Activated CD8-positive, alpha-beta memory T cell treated with anti-CD3 and anti-CD28 coated beads, Interleukin-2, amount 50 U/mL, for 1 hour (primary cell): ENCODE data around the gene SMYD3.

Experiments used
- DNase-seq: peaks from one replicate; pipeline ENCODE4 v3.0.0-alpha.2; 2020; ENCODE audit errors: extremely low read depth

Gene SMYD3

GRCh38 chr1:246462986-246463385 lies 44.1 kb downstream of the SMYD3 start:
- DNase-seq, result no peak

GRCh38 chr1:246460406-246460805 lies 46.7 kb downstream of the SMYD3 start:
- DNase-seq, result no peak

GRCh38 chr1:246459221-246459620 lies 47.9 kb downstream of the SMYD3 start:
- no peak for DNase-seq

GRCh38 chr1:246455476-246455875 lies 51.6 kb downstream of the SMYD3 start:
- no peak for DNase-seq

- no peak for DNase-seq
Observed at GRCh38 chr1:246454655-246455054, 52.4 kb downstream of the SMYD3 start.

- DNase-seq, result no peak
Observed at GRCh38 chr1:246450611-246451251, 56.3 kb downstream of the SMYD3 start.

GRCh38 chr1:246448373-246448772 lies 58.7 kb downstream of the SMYD3 start:
- DNase-seq, result no peak

- no peak for DNase-seq
Observed at GRCh38 chr1:246447501-246447900, 59.6 kb downstream of the SMYD3 start.

GRCh38 chr1:246445503-246445902 lies 61.6 kb downstream of the SMYD3 start:
- DNase-seq, result no peak

- DNase-seq, result no peak
Observed at GRCh38 chr1:246444617-246445016, 62.5 kb downstream of the SMYD3 start.

- DNase-seq, result no peak
Observed at GRCh38 chr1:246437961-246438360, 69.1 kb downstream of the SMYD3 start.

GRCh38 chr1:246435421-246436041 lies 71.5 kb downstream of the SMYD3 start:
- no peak for DNase-seq

- no peak for DNase-seq
Observed at GRCh38 chr1:246434335-246434734, 72.7 kb downstream of the SMYD3 start.

- DNase-seq, result no peak
Observed at GRCh38 chr1:246428542-246429308, 78.4 kb downstream of the SMYD3 start.

- no peak for DNase-seq
Observed at GRCh38 chr1:246427611-246428010, 79.5 kb downstream of the SMYD3 start.

GRCh38 chr1:246425895-246426294 lies 81.2 kb downstream of the SMYD3 start:
- no peak for DNase-seq

GRCh38 chr1:246425139-246425794 lies 81.8 kb downstream of the SMYD3 start:
- DNase-seq, result no peak

GRCh38 chr1:246420300-246420699 lies 86.8 kb downstream of the SMYD3 start:
- DNase-seq, result no peak

- no peak for DNase-seq
Observed at GRCh38 chr1:246418565-246419312, 88.3 kb downstream of the SMYD3 start.

GRCh38 chr1:246417813-246418564 lies 89.1 kb downstream of the SMYD3 start:
- DNase-seq, result no peak
